Fibroblast of the conjunctiva (primary cell): ENCODE data around the gene KBTBD8.

Experiments used
- DNase-seq: peaks from one replicate; pipeline ENCODE4 v3.0.0-alpha.2; 2010; ENCODE audit warnings: low read depth

Gene KBTBD8

GRCh38 chr3:66998904-66999235, 763 bp downstream of the KBTBD8 start:
- DNase-seq, result no peak

GRCh38 chr3:67000009-67000408, 1.9 kb downstream of the KBTBD8 start:
- no peak for DNase-seq

- no peak for DNase-seq
Observed at GRCh38 chr3:67001086-67001861, 3.2 kb downstream of the KBTBD8 start.

GRCh38 chr3:67005974-67006373, 7.9 kb downstream of the KBTBD8 start:
- DNase-seq, result no peak

- DNase-seq, result no peak
Observed at GRCh38 chr3:67006460-67006859, 8.4 kb downstream of the KBTBD8 start.

- no peak for DNase-seq
Observed at GRCh38 chr3:67008388-67008787, 10.3 kb downstream of the KBTBD8 start.

- no peak for DNase-seq
Observed at GRCh38 chr3:67009716-67010115, 11.6 kb downstream of the KBTBD8 start.

GRCh38 chr3:67011414-67012131, 13.5 kb downstream of the KBTBD8 start:
- no peak for DNase-seq

- no peak for DNase-seq
Observed at GRCh38 chr3:67012564-67012963, 14.5 kb downstream of the KBTBD8 start.

- DNase-seq, result no peak
Observed at GRCh38 chr3:67015702-67016484, 17.8 kb downstream of the KBTBD8 start.

GRCh38 chr3:67016522-67017080, 18.5 kb downstream of the KBTBD8 start:
- no peak for DNase-seq

GRCh38 chr3:67017211-67017610, 19.1 kb downstream of the KBTBD8 start:
- DNase-seq, result no peak

GRCh38 chr3:67018105-67018788, 20.1 kb downstream of the KBTBD8 start:
- no peak for DNase-seq

GRCh38 chr3:67018789-67019526, 20.9 kb downstream of the KBTBD8 start:
- DNase-seq, result no peak

GRCh38 chr3:67028001-67028784, 30.1 kb downstream of the KBTBD8 start:
- DNase-seq, result no peak

- DNase-seq, result no peak
Observed at GRCh38 chr3:67030785-67031740, 33.0 kb downstream of the KBTBD8 start.

GRCh38 chr3:67031986-67032385, 33.9 kb downstream of the KBTBD8 start:
- DNase-seq, result no peak

GRCh38 chr3:67033079-67033478, 35.0 kb downstream of the KBTBD8 start:
- no peak for DNase-seq

GRCh38 chr3:67034371-67034770, 36.3 kb downstream of the KBTBD8 start:
- no peak for DNase-seq
